Neural cell (in vitro differentiated cells): Measurements from ENCODE around the gene CD151.

Experiments
- CTCF ChIP-seq: fragments of 450-650 bp; IDR thresholded peaks from 2 replicates; pipeline ENCODE4 v1.5.1; 2014; ENCODE audit warnings: antibody characterized with exemption, mild to moderate bottlenecking, moderate library complexity; ENCODE audit not compliant: poor library complexity, severe bottlenecking
- MXI1 ChIP-seq: fragments of 450-650 bp; conservative IDR thresholded peaks from 2 replicates; pipeline ENCODE4 v1.6.1; 2014; ENCODE audit warnings: antibody characterized with exemption, mild to moderate bottlenecking; ENCODE audit not compliant: poor library complexity, severe bottlenecking
- TF ChIP-seq, protein P1 (sequence below): IDR thresholded peaks from 2 replicates; pipeline ENCODE4 v1.6.1; 2012; ENCODE audit warnings: borderline replicate concordance

- no peak for TF ChIP-seq MXI1
- no peak for TF ChIP-seq CTCF
- TF ChIP-seq, protein P1, sequence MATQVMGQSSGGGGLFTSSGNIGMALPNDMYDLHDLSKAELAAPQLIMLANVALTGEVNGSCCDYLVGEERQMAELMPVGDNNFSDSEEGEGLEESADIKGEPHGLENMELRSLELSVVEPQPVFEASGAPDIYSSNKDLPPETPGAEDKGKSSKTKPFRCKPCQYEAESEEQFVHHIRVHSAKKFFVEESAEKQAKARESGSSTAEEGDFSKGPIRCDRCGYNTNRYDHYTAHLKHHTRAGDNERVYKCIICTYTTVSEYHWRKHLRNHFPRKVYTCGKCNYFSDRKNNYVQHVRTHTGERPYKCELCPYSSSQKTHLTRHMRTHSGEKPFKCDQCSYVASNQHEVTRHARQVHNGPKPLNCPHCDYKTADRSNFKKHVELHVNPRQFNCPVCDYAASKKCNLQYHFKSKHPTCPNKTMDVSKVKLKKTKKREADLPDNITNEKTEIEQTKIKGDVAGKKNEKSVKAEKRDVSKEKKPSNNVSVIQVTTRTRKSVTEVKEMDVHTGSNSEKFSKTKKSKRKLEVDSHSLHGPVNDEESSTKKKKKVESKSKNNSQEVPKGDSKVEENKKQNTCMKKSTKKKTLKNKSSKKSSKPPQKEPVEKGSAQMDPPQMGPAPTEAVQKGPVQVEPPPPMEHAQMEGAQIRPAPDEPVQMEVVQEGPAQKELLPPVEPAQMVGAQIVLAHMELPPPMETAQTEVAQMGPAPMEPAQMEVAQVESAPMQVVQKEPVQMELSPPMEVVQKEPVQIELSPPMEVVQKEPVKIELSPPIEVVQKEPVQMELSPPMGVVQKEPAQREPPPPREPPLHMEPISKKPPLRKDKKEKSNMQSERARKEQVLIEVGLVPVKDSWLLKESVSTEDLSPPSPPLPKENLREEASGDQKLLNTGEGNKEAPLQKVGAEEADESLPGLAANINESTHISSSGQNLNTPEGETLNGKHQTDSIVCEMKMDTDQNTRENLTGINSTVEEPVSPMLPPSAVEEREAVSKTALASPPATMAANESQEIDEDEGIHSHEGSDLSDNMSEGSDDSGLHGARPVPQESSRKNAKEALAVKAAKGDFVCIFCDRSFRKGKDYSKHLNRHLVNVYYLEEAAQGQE, result no peak
These were observed 44.6 kb upstream of the CD151 start for GRCh38 chr11:788009-788640.
